GM12878 (cell line): ENCODE measurements around the gene NRXN3.

Source experiments
- ATF3 ChIP-seq: IDR thresholded peaks from 2 replicates; pipeline ENCODE4 v1.6.1; 2011; ENCODE audit warnings: low read depth, mild to moderate bottlenecking, low read length, moderate library complexity, borderline replicate concordance; ENCODE audit errors: extremely low read depth
- CREB1 ChIP-seq: IDR thresholded peaks from 2 replicates; pipeline ENCODE4 v1.6.1; 2012; ENCODE audit warnings: low read depth, mild to moderate bottlenecking, inconsistent platforms
- HDAC6 ChIP-seq: fragments of 200-600 bp; sonication (generic); IDR thresholded peaks from one replicate; pipeline ENCODE4 v1.8.0; 2017; ENCODE audit warnings: antibody characterized with exemption; ENCODE audit not compliant: unreplicated experiment
- NFYA ChIP-seq: IDR thresholded peaks from 2 replicates; pipeline ENCODE4 v1.6.1; 2011; ENCODE audit warnings: low read depth, mild to moderate bottlenecking, low read length, improper control_type of control experiment, borderline replicate concordance
- RAD21 ChIP-seq: IDR thresholded peaks from 2 replicates; pipeline ENCODE4 v1.6.1; 2011; ENCODE audit warnings: mild to moderate bottlenecking, low read depth, low read length, moderate library complexity; ENCODE audit not compliant: insufficient read depth
- ZNF24 ChIP-seq: fragments of 450-650 bp; IDR thresholded peaks from 2 replicates; pipeline ENCODE4 v1.6.1; 2017; ENCODE audit warnings: antibody characterized with exemption, mild to moderate bottlenecking
- TF ChIP-seq, protein P1 (sequence below): fragments of 450-650 bp; formaldehyde crosslinking; IDR thresholded peaks from 2 replicates; pipeline ENCODE4 v1.4.0; 2020; ENCODE audit warnings: mild to moderate bottlenecking, moderate library complexity

- no peak for TF ChIP-seq NFYA
- no peak for TF ChIP-seq HDAC6
- no peak for TF ChIP-seq CREB1
- TF ChIP-seq ZNF24, result no peak
- no peak for TF ChIP-seq ATF3
- TF ChIP-seq, protein P1, sequence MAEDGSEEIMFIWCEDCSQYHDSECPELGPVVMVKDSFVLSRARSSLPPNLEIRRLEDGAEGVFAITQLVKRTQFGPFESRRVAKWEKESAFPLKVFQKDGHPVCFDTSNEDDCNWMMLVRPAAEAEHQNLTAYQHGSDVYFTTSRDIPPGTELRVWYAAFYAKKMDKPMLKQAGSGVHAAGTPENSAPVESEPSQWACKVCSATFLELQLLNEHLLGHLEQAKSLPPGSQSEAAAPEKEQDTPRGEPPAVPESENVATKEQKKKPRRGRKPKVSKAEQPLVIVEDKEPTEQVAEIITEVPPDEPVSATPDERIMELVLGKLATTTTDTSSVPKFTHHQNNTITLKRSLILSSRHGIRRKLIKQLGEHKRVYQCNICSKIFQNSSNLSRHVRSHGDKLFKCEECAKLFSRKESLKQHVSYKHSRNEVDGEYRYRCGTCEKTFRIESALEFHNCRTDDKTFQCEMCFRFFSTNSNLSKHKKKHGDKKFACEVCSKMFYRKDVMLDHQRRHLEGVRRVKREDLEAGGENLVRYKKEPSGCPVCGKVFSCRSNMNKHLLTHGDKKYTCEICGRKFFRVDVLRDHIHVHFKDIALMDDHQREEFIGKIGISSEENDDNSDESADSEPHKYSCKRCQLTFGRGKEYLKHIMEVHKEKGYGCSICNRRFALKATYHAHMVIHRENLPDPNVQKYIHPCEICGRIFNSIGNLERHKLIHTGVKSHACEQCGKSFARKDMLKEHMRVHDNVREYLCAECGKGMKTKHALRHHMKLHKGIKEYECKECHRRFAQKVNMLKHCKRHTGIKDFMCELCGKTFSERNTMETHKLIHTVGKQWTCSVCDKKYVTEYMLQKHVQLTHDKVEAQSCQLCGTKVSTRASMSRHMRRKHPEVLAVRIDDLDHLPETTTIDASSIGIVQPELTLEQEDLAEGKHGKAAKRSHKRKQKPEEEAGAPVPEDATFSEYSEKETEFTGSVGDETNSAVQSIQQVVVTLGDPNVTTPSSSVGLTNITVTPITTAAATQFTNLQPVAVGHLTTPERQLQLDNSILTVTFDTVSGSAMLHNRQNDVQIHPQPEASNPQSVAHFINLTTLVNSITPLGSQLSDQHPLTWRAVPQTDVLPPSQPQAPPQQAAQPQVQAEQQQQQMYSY, result no peak
- TF ChIP-seq RAD21, result no peak
Observed at GRCh38 chr14:78638926-78639325, 468.8 kb downstream of the NRXN3 start.
